Hypothalamus (tissue), 51 donors: ENCODE data around the gene SCNN1B.
"Not testable (repeated sequence)": the region's sequence is repeated elsewhere in the genome, so short reads cannot be mapped to it uniquely, and the experiment has no call there.

Experiments used
- DNase-seq, 51 donors: peaks; one replicate each; lab custom pipeline; 2025; lab: John Stamatoyannopoulos, UW

The SCNN1B gene

GRCh38 chr16:23288209-23288608 is 13.9 kb upstream of the SCNN1B start:
- no peak for DNase-seq

DNA sequence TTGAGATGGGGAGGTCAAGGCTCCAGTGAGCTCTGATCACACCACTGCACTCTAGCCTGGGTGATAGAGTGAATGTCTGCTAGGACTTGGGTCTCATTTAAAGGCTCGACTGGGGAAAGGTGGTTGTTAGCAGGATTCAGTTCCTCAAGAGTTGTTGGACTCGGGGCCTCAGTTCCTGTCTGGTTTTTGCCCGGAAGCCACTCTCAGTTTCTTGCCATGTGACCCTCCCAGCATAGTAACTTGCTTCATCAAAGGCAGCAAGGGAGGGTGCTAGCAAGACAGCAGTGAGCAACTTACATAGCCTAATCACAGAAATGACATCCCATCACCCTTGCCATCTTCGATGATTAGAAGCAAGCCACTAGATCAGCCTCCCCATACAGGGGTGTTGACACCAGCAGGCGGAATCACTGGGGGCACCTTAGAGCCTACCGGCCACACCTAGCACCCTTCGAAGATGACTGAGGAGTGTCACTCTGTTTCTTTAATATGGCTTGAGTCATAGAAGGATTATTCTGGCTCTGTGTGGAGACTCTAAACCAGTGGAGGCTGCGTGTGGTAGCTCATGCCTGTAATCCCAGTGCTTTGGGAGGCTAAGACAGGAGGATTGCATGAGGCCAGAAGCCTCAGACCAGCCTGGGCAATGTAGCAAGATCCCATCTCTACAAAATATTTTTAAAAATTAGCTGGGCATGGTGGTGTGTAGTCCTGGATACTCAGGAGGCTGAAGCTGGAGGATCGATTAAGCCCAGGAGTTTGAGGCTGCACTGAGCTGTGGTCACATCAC is 13.2 kb upstream of the SCNN1B start:
- DNase-seq: no peak

GRCh38 chr16:23290189-23291062 is 11.7 kb upstream of the SCNN1B start:
- no peak for DNase-seq

GRCh38 chr16:23293016-23293415 is 9.1 kb upstream of the SCNN1B start:
- DNase-seq: no peak

DNA sequence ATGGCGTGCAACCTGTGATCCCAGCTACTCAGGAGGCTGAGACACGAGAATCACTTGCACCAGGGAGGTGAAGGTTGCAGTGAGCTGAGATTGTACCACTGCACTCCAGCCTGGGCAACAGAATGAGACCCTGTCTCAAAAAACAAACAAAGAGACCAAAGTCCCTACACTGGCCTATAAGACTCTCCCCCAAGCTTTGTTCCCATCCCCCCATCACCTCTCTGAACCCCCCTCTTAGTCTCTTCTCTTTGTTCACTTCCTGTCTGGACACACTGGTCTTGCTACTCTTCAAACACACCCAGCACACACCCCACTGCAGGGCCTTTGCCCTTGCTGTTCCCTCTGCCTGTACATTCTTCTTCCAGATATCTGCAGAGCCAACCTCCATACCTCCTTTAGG is 7.8 kb upstream of the SCNN1B start:
- no peak for DNase-seq

DNA sequence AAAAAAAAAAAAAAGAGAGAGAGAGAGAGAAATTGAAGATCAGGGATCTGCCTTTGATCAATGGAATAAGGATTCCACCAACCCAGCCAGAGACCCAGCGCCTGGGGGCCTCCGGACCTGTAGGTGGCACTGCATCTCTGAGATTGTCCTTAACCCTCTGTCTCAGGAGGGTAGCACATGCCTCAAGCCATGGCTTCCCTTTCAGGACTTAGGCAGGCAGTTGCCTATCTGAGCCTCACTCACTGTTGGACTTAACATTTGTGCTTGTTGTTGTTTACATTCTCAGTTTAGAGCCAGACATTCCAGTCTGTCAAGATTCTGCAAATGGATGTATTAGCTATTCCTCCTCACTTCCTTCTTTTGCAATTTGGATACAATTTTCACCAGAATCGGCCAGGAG is 5.1 kb upstream of the SCNN1B start:
- no peak for DNase-seq

- no peak for DNase-seq
Measured at GRCh38 chr16:23298290-23298915, 3.7 kb upstream of the SCNN1B start.

DNA sequence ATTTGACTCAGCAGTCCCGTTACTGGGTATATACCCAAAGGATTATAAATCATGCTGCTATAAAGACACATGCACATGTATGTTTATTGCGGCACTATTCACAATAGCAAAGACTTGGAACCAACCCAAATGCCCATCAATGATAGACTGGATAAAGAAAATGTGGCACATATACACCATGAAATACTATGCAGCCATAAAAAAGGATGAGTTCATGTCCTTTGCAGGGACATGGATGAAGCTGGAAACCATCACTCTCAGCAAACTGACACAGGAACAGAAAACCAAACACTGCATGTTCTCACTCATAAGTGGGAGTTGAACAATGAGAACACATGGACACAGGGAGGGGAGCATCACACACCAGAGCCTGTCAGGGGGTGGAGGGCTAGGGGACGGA is 2.3 kb upstream of the SCNN1B start:
- not testable (repeated sequence) for DNase-seq

- no peak for DNase-seq
Measured at GRCh38 chr16:23301251-23302044, 654 bp upstream of the SCNN1B start.

DNA sequence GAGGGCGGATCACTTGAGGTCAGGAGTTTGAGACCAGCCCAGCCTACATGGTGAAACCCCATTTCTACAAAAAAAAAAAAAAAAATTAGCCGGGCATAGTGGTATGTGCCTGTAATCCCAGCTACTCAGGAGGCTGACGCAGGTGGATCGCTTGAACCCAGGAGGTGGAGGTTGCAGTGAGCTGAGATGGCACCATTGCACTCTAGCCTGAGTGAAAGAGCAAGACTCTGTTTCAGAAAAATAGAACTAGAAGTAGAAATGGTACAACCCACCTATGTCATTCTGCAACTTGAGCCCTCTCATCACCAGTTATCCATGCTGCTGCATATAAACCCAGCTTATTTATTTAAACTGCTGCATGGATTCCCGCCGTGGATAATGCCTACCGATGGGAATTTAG is 1.6 kb downstream of the SCNN1B start:
- no peak for DNase-seq

- no peak for DNase-seq
Measured at GRCh38 chr16:23304620-23305019, 2.5 kb downstream of the SCNN1B start.

- no peak for DNase-seq
Measured at GRCh38 chr16:23306199-23307100, 4.3 kb downstream of the SCNN1B start.

GRCh38 chr16:23310217-23310616 is 8.1 kb downstream of the SCNN1B start:
- DNase-seq: no peak

- DNase-seq: no peak
Measured at GRCh38 chr16:23310744-23311143, 8.6 kb downstream of the SCNN1B start.

- no peak for DNase-seq
Measured at GRCh38 chr16:23316232-23316631, 14.1 kb downstream of the SCNN1B start.

GRCh38 chr16:23316634-23317265 is 14.6 kb downstream of the SCNN1B start:
- DNase-seq: no peak

GRCh38 chr16:23317266-23317661 is 15.2 kb downstream of the SCNN1B start:
- no peak for DNase-seq

GRCh38 chr16:23317751-23318150 is 15.6 kb downstream of the SCNN1B start:
- no peak for DNase-seq

DNA sequence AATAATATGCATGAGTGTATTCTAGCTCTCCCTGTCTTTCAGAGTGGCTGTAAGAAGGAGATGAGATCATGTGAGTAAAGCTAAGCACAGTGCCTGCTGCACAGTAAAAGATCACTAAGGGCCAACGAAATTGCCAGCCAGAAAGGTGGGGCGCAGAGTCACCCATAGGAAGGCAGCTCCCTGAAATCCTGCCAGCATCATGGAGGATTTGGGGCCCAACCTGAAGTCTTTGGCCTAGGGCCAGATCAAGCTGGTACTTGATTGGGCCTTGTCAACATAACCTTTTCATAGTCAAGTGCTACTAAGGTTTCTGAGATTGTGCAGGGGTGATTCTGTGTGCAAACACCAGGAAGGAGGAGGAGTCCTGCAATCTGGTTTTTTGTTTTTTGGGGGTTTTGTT is 16.5 kb downstream of the SCNN1B start:
- no peak for DNase-seq
